NCI-H1105 treated with DMSO at 0.1 percent for 48 hours (cell line): Measurements from ENCODE around the gene CPB1.

Experiments used
- DNase-seq: peaks from one replicate; lab custom pipeline; 2025; lab: John Stamatoyannopoulos, UW

Gene CPB1

GRCh38 chr3:148833223-148833622 is 5.6 kb downstream of the CPB1 start:
- no peak for DNase-seq

- DNase-seq, result no peak
These were observed 12.2 kb downstream of the CPB1 start for GRCh38 chr3:148839805-148840204.

GRCh38 chr3:148840451-148840850 is 12.8 kb downstream of the CPB1 start:
- no peak for DNase-seq

- DNase-seq, result no peak
These were observed 18.3 kb downstream of the CPB1 start for GRCh38 chr3:148845756-148846395.

DNA sequence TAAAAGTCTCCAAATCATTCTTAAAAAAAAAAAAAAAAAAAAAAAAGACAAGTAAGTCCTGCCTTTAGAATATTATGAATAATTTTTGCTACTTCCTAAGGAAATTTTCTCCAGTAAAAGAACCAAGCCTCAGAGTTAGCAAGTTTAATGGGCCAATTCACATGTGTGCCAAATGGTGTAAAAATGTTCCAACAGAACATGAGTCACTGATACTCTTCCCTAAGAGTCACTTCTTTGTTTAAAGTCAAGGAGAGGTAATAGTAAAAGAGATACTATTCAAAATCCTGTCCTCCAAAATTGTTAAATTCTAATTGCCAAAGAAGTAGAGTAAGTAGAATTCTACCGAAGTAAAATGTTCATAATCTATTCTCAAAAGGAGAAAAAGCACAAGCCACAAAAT is 19.7 kb downstream of the CPB1 start:
- DNase-seq, result no peak

- DNase-seq, result no peak
These were observed 20.8 kb downstream of the CPB1 start for GRCh38 chr3:148848410-148848809.

DNA sequence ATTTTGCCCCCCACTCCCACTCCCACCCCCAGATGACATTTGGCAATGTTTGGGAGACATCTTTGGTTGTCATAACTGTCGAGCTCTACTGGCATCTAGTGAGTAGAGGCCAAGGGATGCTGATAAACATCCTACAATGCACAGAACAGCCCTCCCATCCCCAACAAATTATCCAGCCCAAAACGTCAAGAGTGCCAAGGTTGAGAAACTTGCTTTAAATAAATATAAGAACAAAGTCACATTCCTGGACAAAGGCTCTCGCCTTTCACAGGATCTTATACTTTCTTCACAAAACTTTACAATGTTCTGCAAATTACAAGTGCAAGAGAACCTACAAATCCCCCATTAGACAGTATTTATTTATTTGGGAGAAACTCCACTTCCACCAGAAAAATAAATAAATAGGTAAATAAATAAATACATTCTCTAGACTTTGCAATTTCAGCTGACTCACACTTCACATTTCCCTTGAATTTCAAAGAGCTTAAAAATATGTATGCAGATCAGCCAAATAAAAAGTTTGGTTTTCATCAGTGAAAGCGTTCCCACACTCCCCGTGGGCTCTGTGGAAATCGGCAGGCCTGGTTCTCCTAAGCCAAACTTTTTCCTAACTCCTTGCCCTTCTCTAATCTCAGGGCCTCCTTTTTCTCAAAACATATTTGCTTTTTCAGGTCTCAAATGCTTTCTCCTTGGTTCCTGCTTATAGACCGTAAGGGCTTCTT is 24.8 kb downstream of the CPB1 start:
- DNase-seq, result no peak

- DNase-seq, result no peak
These were observed 25.5 kb downstream of the CPB1 start for GRCh38 chr3:148853076-148853475.

GRCh38 chr3:148854061-148854460 is 26.4 kb downstream of the CPB1 start:
- no peak for DNase-seq

DNA sequence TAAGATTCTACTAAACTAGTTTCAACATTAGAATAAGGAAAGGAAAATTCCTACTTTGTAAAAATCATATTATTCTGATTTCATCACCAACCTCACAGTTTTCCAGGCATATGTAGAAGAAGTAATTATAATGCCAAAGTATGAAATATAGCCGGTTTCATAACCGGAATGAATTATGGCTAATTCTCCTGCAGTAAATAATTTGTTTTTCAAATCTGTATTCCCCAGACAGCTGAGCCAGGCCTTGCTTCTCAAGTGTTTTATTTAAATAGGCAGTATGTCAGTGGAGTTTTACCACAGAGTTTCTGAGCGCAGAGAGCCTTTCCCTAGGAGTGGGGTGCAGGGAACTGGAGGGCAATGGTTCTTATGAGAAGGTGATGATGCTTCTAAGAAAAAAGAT is 28.8 kb downstream of the CPB1 start:
- no peak for DNase-seq

DNA sequence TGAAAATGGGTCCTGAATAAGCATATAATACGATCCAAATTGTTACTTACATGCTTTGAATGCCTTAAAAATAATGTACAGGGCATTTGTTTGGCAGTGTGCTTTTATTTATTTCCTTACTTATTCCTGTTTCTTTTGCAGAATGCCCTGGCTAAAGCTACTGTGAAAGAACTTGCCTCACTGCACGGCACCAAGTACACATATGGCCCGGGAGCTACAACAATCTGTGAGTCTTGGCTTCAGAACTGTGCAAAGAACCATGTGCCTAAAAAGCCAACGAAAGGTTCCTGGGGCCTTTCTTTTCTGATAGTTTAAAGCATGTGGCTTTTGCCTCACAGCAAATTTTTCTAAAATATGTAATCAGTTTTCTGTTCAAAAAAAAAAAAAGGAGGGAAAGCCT is 29.7 kb downstream of the CPB1 start:
- no peak for DNase-seq

- peak; percentile 85 for DNase-seq
These were observed 33.8 kb downstream of the CPB1 start for GRCh38 chr3:148861277-148861869.

DNA sequence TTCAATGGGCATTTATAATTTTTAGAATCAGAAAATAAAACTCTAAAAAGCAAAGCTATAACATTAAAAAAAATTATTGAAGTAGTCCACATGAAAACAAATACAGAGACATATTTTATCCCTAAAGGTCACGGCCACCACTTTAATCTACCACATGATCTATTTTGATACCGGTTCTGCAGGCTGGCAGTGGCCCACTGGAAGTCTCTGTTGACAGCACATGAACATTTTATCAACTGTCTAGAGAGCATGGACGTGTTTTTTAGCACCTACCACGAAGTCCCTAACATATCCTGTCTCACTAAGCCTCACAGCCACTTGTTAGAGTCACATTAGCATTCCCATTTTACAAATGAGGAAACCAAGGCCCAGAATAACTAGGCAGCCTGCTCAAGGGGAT is 35.7 kb downstream of the CPB1 start:
- no peak for DNase-seq

DNA sequence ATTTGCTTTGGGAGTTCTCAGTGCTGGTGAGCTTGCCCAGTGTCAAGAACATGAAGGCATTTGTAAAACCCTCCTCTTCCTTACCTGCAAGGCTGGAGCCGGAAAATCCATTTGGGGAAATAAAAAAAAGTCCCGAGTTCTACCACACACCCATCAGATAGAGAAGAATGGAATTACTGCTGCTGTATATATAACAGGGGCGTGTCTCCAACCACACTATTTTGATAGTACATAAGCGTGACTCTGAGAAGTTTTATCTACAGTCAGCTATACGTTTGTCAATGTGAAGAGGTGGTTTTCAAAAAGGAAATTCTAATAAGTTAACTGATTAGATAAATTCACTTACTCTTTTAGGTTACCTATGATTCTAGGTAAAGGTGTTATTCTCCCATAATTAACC is 36.2 kb downstream of the CPB1 start:
- no peak for DNase-seq

DNA sequence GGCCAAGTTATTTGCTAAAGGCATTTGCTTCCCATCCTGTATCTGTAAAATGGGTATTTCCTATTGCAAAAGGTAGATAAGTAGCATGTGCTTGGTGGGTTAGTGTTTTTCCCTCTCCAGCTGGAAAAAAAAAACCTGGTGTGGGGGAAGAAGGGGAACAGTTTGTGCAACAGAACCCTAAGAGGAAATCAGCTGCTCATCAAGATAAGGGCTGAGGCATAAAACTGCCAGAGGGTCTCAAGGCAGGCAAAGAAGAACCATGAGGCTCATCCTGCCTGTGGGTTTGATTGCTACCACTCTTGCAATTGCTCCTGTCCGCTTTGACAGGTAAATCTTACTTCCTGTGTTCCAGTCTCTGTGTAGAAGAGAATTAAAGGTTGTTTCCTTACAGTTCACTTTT is 37.4 kb downstream of the CPB1 start, which contains the start of gene CPA3:
Gene CPA3, plus strand, starts transcription at position 248 of the 400 bp plus-strand sequence. Its CDS starts 12 bp downstream, at position 260.
- DNase-seq, result no peak

DNA sequence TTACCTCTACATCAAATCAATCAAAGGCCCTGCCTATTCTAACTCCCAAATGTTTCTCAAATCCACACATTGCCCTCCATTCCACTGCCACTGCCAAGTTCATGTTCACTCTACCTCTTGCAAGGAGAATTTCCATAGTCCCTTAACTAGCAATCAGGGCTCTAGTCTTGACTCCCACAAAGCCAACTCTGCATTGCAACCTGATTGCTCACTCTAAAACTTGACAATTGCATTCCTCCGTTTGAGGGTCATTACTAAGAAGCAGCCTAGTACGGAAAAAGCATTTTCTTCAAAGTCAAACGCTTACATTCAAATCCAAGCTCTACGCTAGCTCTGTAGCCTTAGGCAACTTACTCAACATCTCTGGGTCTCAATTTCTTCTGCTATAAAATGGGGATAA is 38.6 kb downstream of the CPB1 start:
- DNase-seq, result no peak

- DNase-seq, result peak; percentile 91
These were observed 45.8 kb downstream of the CPB1 start for GRCh38 chr3:148873270-148873927.

DNA sequence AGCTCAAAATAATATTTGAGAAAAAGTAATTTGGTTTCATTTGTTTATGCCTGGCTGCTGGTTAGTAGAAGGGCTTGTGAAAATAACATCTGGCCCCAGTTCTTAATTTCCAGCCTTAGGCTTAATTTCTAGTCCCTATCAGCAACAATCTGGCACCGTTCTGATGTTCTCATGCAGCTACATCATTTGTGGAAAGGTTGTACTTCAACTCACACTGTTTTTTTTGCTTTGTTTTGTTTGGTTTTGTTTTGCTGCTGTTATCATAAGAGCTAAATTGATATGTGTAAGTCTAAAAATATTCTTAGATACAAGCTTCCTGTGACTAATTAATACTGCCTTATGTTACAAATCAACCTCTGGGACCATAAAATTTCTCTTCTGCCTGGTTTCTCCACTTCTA is 46.4 kb downstream of the CPB1 start:
- peak; percentile 93 for DNase-seq

- no peak for DNase-seq
These were observed 50.5 kb downstream of the CPB1 start for GRCh38 chr3:148878095-148878494.

GRCh38 chr3:148879256-148879655 is 51.6 kb downstream of the CPB1 start:
- DNase-seq, result peak; percentile 18

GRCh38 chr3:148880681-148881080 is 53.1 kb downstream of the CPB1 start:
- peak; percentile 11 for DNase-seq

DNA sequence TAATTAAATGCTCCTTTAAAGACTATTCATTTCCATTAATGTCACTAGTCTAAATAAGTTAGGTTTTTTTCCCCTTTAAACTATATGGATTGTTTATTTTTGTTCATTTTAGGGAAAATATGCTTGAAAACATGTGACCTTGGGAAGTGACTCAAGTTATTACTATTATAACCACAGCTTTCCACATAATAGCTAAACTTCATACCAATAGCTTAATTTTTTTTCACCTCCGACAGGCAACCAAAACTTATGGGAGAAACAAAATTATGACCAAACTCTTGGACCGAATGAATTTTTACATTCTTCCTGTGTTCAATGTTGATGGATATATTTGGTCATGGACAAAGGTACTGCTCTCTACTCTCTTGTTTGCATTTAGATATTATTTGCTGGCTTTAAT is 53.7 kb downstream of the CPB1 start:
- DNase-seq, result no peak

DNA sequence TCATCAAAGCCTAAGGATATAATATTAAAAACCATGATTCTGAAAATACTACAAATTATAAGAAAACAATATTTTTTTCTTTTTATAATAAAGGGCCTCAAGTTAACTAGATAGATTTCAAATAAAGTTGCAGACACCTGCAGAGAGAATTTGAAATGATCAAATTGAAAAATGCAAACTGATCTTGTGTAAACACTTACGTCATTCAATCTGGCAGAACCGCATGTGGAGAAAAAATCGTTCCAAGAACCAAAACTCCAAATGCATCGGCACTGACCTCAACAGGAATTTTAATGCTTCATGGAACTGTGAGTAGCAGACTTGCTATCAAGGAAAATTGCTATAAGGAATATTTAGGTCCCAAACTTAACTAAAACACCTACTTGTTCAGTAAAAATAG is 54.7 kb downstream of the CPB1 start:
- peak; percentile 61 for DNase-seq
